MCF 10A (cell line): ENCODE results near the gene MAP3K3. TPM values are rescaled to one million over a fixed set of nuclear protein-coding genes. Genes with fewer than 3 reads are reported as not detected.

Experiments
- BruUV-seq: library from RNA; stranded (reverse); fragments of 400-500 nt; replicated peaks from 2 replicates; lab custom pipeline; 2021; lab: Mats Ljungman, UMichigan
- CTCF ChIA-PET: fragments of 300-600 bp; sonication (Branson Sonifier 250); formaldehyde crosslinking; extraction: SDS; loops from one replicate; lab custom pipeline; 2021; ENCODE audit warnings: antibody characterized with exemption, inconsistent platforms; lab: Yijun Ruan, JAX
- POLR2A ChIA-PET: fragments of 300-600, 350-650 bp; sonication (Branson Sonifier 250); formaldehyde crosslinking; extraction: SDS; loops from one replicate; lab custom pipeline; 2020; ENCODE audit warnings: antibody characterized with exemption, inconsistent platforms; lab: Yijun Ruan, JAX
- DNase-seq: peaks from one replicate; pipeline ENCODE4 v3.0.0-alpha.2; 2018; ENCODE audit not compliant: unreplicated experiment
- H3K27ac Mint-ChIP-seq: one replicate; pipeline ENCODE4 v1.8.0; 2022; ENCODE audit warnings: mild to moderate bottlenecking, low read depth, mixed read lengths; ENCODE audit not compliant: unreplicated experiment
- H3K27me3 Mint-ChIP-seq: one replicate; pipeline ENCODE4 v1.8.0; 2022; ENCODE audit warnings: mixed read lengths; ENCODE audit not compliant: insufficient read depth, unreplicated experiment
- H3K36me3 Mint-ChIP-seq: one replicate; pipeline ENCODE4 v1.8.0; 2022; ENCODE audit warnings: mild to moderate bottlenecking, moderate library complexity, mixed read lengths; ENCODE audit not compliant: insufficient read depth, unreplicated experiment
- H3K4me1 Mint-ChIP-seq: one replicate; pipeline ENCODE4 v1.8.0; 2022; ENCODE audit warnings: mixed read lengths; ENCODE audit not compliant: insufficient read depth, unreplicated experiment
- H3K4me3 Mint-ChIP-seq: one replicate; pipeline ENCODE4 v1.8.0; 2022; ENCODE audit warnings: mild to moderate bottlenecking, moderate library complexity, mixed read lengths; ENCODE audit not compliant: unreplicated experiment
- H3K9me3 Mint-ChIP-seq: one replicate; pipeline ENCODE4 v1.8.0; 2022; ENCODE audit warnings: mixed read lengths; ENCODE audit not compliant: unreplicated experiment
- CTCF ChIP-seq: fragments of 200-600 bp; IDR thresholded peaks from one replicate; pipeline ENCODE4 v1.8.0; 2022; ENCODE audit warnings: antibody characterized with exemption, mild to moderate bottlenecking; ENCODE audit not compliant: unreplicated experiment
- intact Hi-C: fragments of 100-400 bp; cut with micrococcal nuclease; formaldehyde crosslinking; loops from 2 replicates; pipeline ENCODE4 v1.14.1; 2022
- total RNA-seq: library from RNA; stranded (reverse); gene quantifications from 2 replicates; pipeline ENCODE4 v1.2.3, GENCODE V29; 2022

MAP3K3 gene
- total RNA-seq, 1 experiment from 2014 or later, result 12.8 TPM

GRCh38 chr17:63578769-63579111, 43.5 kb upstream of the MAP3K3 start:
- no peak for TF ChIP-seq CTCF
- Mint-ChIP-seq H3K27ac (no peak overlapping the region), H3K4me3 (no peak overlapping the region), H3K9me3 (no peaks in the 10 kb centered on the region), H3K4me1 (no peaks in the 10 kb centered on the region), H3K27me3 (no peaks in the 10 kb centered on the region), H3K36me3 (peaks cover 52% of the 10 kb centered on the region)
- ChIA-PET CTCF (interaction anchor here (0.8 to 1.2 kb wide), 3 partner anchors 14 to 33 kb away, joined by 3 read pairs; no protein-coding TSS in a partner anchor), POLR2A (interaction anchor here (1.9 kb wide), 1 partner anchor 28 kb away, joined by 6 read pairs; the partner anchor contains the start of gene DCAF7)
- no peak for DNase-seq
- no TSS peak for BruUV-seq
- intact Hi-C loops, result no loop called here

- DNase-seq, result no peak
- TF ChIP-seq CTCF, result no peak
- BruUV-seq, result no TSS peak
- Mint-ChIP-seq H3K9me3 (no peaks in the 10 kb centered on the region), H3K4me3 (no peak overlapping the region), H3K27ac (no peak overlapping the region), H3K36me3 (peaks cover 61% of the 10 kb centered on the region), H3K4me1 (no peaks in the 10 kb centered on the region), H3K27me3 (no peaks in the 10 kb centered on the region)
- CTCF ChIA-PET, result interaction anchor here (0.9 to 1.1 kb wide), 3 partner anchors 32 to 101 kb away, joined by 3 read pairs; no protein-coding TSS in a partner anchor
- POLR2A ChIA-PET, result interaction anchor here (1.0 to 1.9 kb wide), 2 partner anchors 19 to 29 kb away, joined by 3 to 6 read pairs; partner anchors contain the start of gene DCAF7
- intact Hi-C loops, result no loop called here
These were observed 42.6 kb upstream of the MAP3K3 start for GRCh38 chr17:63579633-63580032.

- intact Hi-C loops, result no loop called here
- DNase-seq, result no peak
- Mint-ChIP-seq H3K9me3 (no peaks in the 10 kb centered on the region), H3K4me1 (no peaks in the 10 kb centered on the region), H3K27me3 (no peaks in the 10 kb centered on the region), H3K27ac (no peak overlapping the region), H3K4me3 (no peak overlapping the region), H3K36me3 (peaks cover 89% of the 10 kb centered on the region)
- ChIA-PET CTCF (no interaction called here), POLR2A (interaction anchor here (0.7 kb wide), 1 partner anchor 12 kb away, joined by 4 read pairs; the partner anchor contains the start of gene TACO1)
- BruUV-seq, result no TSS peak
- no peak for TF ChIP-seq CTCF
These were observed 34.4 kb upstream of the MAP3K3 start for GRCh38 chr17:63587770-63588169.

DNA sequence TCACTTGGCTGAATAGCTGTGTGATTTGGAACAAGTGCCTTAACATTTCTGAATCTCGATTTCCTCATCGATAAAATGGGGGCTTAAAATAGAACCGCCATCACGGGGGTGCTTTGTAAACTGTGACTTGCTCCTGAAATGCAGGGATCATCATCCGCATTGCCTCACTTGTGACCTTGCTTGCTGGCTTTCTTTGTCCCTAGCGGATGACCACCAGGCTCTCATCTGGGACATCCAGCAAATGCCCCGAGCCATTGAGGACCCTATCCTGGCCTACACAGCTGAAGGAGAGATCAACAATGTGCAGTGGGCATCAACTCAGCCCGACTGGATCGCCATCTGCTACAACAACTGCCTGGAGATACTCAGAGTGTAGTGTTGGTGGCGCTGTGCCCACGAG, 33.4 kb upstream of the MAP3K3 start:
- TF ChIP-seq CTCF, result no peak
- BruUV-seq, result no TSS peak
- Mint-ChIP-seq H3K4me1 (no peaks in the 10 kb centered on the region), H3K9me3 (no peaks in the 10 kb centered on the region), H3K36me3 (peaks cover 80% of the 10 kb centered on the region), H3K27ac (no peak overlapping the region), H3K27me3 (no peaks in the 10 kb centered on the region), H3K4me3 (no peak overlapping the region)
- POLR2A ChIA-PET, result interaction anchor here (1.5 kb wide), 1 partner anchor 39 kb away, joined by 4 read pairs; the partner anchor contains the start of gene DCAF7
- no peak for DNase-seq
- CTCF ChIA-PET, result no interaction called here
- intact Hi-C loops, result no loop called here
